Measurements from ENCODE around the gene CDCA8.

The CDCA8 gene

DNA sequence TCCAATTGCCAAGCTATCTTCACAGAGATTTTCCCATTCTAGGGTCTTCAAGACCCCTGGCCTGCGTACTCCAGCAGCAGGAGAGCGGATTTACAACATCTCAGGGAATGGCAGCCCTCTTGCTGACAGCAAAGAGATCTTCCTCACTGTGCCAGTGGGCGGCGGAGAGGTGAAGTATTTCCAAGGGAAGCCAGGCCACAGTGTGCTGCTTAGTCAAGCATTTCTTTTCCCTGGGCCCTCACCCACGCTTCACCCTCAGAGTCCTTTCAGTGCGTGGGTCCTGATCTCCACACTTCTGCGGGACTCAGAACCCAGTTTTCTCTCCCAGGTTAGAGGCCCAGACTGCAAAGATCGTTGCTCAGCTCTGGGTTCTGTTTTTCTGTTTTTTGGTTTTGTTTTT, 13.1 kb downstream of the CDCA8 start:
- H3K36me3 ChIP-seq (ENCODE audit: low read length), result peaks cover 30% of the 10 kb centered on the region

DNA sequence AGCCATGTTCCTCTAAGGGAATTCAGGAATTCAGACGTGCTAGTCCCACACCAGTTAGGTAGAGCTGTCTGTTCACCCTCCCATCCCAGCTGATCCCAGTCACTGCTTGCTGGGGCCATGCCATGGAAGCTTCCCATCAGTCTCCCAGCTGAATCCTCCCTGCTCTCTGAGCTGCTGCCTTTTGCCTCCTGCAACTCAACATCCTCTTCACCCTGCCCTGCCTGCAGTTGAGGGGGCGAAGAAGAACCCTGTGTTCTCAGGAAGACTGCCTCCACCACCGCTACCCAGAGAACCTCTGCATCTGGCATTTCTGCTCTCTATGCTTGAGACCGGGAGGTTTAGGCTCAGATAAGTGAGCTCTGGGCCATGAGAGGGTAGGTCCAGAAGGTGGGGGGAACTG, 16.2 kb downstream of the CDCA8 start:
- Histone ChIP-seq H4K20me1 (ENCODE audit: low read depth, low read length) (no peaks in the 10 kb centered on the region), H3F3A (ENCODE audit: insufficient read depth) (peaks cover 7% of the 10 kb centered on the region; the same call in 1 of the 2 replicates), H3K36me3 (ENCODE audit: low read length) (peaks cover 20% of the 10 kb centered on the region), H3K27ac (ENCODE audit: low read depth, low read length) (no peak overlapping the region), H3K4me2 (ENCODE audit: low read depth, low read length, poor library complexity, severe bottlenecking) (no peak overlapping the region), H3K9me2 (replicated peaks; ENCODE audit: insufficient read depth, low read length) (no peaks in the 10 kb centered on the region), H2AFZ (ENCODE audit: low read depth, low read length, severe bottlenecking) (no peak overlapping the region), H3K9ac (ENCODE audit: low read length) (no peak overlapping the region), H3K9me3 (ENCODE audit: insufficient read depth, low read length) (no peaks in the 10 kb centered on the region), H3K79me2 (ENCODE audit: insufficient read depth, low read length) (no peaks in the 10 kb centered on the region), H3K27me3 (ENCODE audit: low read length) (no peaks in the 10 kb centered on the region), H3K4me3 (ENCODE audit: insufficient read depth, low read length, poor library complexity, severe bottlenecking) (no peak overlapping the region)
- TF ChIP-seq, protein P1, sequence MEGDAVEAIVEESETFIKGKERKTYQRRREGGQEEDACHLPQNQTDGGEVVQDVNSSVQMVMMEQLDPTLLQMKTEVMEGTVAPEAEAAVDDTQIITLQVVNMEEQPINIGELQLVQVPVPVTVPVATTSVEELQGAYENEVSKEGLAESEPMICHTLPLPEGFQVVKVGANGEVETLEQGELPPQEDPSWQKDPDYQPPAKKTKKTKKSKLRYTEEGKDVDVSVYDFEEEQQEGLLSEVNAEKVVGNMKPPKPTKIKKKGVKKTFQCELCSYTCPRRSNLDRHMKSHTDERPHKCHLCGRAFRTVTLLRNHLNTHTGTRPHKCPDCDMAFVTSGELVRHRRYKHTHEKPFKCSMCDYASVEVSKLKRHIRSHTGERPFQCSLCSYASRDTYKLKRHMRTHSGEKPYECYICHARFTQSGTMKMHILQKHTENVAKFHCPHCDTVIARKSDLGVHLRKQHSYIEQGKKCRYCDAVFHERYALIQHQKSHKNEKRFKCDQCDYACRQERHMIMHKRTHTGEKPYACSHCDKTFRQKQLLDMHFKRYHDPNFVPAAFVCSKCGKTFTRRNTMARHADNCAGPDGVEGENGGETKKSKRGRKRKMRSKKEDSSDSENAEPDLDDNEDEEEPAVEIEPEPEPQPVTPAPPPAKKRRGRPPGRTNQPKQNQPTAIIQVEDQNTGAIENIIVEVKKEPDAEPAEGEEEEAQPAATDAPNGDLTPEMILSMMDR (IDR thresholded peaks at IDR 0.05; ENCODE audit: insufficient read depth, low read length, poor library complexity, severe bottlenecking), result no peak
- no peak for TF ChIP-seq EZH2phosphoT487 (conservative IDR thresholded peaks at IDR 0.05; ENCODE audit: low read length)

More for the DNA sequence above, 13.1 kb downstream of the CDCA8 start:
- Histone ChIP-seq H3K27me3 (ENCODE audit: low read length) (no peaks in the 10 kb centered on the region), H3K9me3 (ENCODE audit: insufficient read depth, low read length) (no peaks in the 10 kb centered on the region), H3K27ac (ENCODE audit: low read depth, low read length) (no peak overlapping the region), H2AFZ (ENCODE audit: low read depth, low read length, severe bottlenecking) (no peak overlapping the region), H3K9ac (ENCODE audit: low read length) (no peak overlapping the region), H3K79me2 (ENCODE audit: insufficient read depth, low read length) (no peaks in the 10 kb centered on the region), H3F3A (ENCODE audit: insufficient read depth) (peaks cover 4% of the 10 kb centered on the region; the same call in 1 of the 2 replicates), H3K9me2 (replicated peaks; ENCODE audit: insufficient read depth, low read length) (no peaks in the 10 kb centered on the region), H3K4me3 (ENCODE audit: insufficient read depth, low read length, poor library complexity, severe bottlenecking) (no peak overlapping the region), H3K4me2 (ENCODE audit: low read depth, low read length, poor library complexity, severe bottlenecking) (no peak overlapping the region), H4K20me1 (ENCODE audit: low read depth, low read length) (no peaks in the 10 kb centered on the region)
- TF ChIP-seq, protein P1 (IDR thresholded peaks at IDR 0.05; ENCODE audit: insufficient read depth, low read length, poor library complexity, severe bottlenecking), result no peak
- TF ChIP-seq EZH2phosphoT487 (conservative IDR thresholded peaks at IDR 0.05; ENCODE audit: low read length), result no peak

DNA sequence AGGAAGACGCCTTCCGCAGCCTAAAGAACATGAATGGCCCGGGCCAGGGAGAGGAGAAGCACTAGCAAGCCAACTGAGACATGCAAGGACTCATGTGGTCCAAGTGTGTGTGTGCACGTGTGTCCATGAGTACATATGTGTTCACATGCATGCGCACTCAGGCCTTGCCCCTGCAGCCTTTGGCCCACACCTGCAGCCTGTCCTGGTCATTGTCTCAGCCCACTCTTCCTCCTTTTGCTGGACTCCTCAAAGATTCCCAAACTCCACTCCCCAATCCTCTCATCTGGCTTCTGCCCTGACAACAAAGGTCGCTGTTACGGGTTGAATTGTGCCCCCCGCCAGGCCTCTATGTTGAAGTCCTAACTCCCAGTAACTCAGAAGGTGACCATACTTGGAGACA, 21.9 kb downstream of the CDCA8 start:
- Histone ChIP-seq H3K36me3 (ENCODE audit: low read length) (no peaks in the 10 kb centered on the region), H3K27ac (ENCODE audit: low read depth, low read length) (no peak overlapping the region), H4K20me1 (ENCODE audit: low read depth, low read length) (no peaks in the 10 kb centered on the region), H2AFZ (ENCODE audit: low read depth, low read length, severe bottlenecking) (no peak overlapping the region), H3K4me3 (ENCODE audit: insufficient read depth, low read length, poor library complexity, severe bottlenecking) (no peak overlapping the region), H3K4me2 (ENCODE audit: low read depth, low read length, poor library complexity, severe bottlenecking) (no peak overlapping the region), H3K79me2 (ENCODE audit: insufficient read depth, low read length) (no peaks in the 10 kb centered on the region), H3K9me3 (ENCODE audit: insufficient read depth, low read length) (no peaks in the 10 kb centered on the region), H3K27me3 (ENCODE audit: low read length) (no peaks in the 10 kb centered on the region), H3F3A (ENCODE audit: insufficient read depth) (0 out of 2 replicates have a peak, but pooled peaks cover 3% of the 10 kb centered on the region), H3K9me2 (replicated peaks; ENCODE audit: insufficient read depth, low read length) (no peaks in the 10 kb centered on the region), H3K9ac (ENCODE audit: low read length) (no peak overlapping the region)
- TF ChIP-seq, protein P1 (IDR thresholded peaks at IDR 0.05; ENCODE audit: insufficient read depth, low read length, poor library complexity, severe bottlenecking), result no peak
- no peak for TF ChIP-seq EZH2phosphoT487 (conservative IDR thresholded peaks at IDR 0.05; ENCODE audit: low read length)
